BLaER1 treated with 17β-estradiol and CSF1 and Interleukin-3, amounts not matched to agents 10 nM and 100 nM (cell line): Measurements from ENCODE around the gene RIN2.

Experiments
- H3K27ac ChIP-seq, 11 experiments: shearing (Covaris generic); formaldehyde crosslinking; 2 replicates each; pipeline ENCODE4 v1.8.1; 2022
- H3K27me3 ChIP-seq, 11 experiments: shearing (Covaris generic); formaldehyde crosslinking; 2 replicates each; pipeline ENCODE4 v1.8.1; 2022
- H3K36me3 ChIP-seq, 11 experiments: shearing (Covaris generic); formaldehyde crosslinking; 2 replicates each; pipeline ENCODE4 v1.8.1; 2022
- H3K4me1 ChIP-seq, 10 experiments: shearing (Covaris generic); formaldehyde crosslinking; 2 replicates each; pipeline ENCODE4 v1.8.1; 2022
- H3K4me2 ChIP-seq, 11 experiments: shearing (Covaris generic); formaldehyde crosslinking; 2 replicates each; pipeline ENCODE4 v1.8.1; 2022
- H3K4me3 ChIP-seq, 10 experiments: shearing (Covaris generic); formaldehyde crosslinking; 2 replicates each; pipeline ENCODE4 v1.8.1; 2022
- H3K9ac ChIP-seq, 11 experiments: shearing (Covaris generic); formaldehyde crosslinking; 2 replicates each; pipeline ENCODE4 v1.8.1; 2022
- H3K9me3 ChIP-seq, 11 experiments: shearing (Covaris generic); formaldehyde crosslinking; replicated peaks in 1 of 11; 2 replicates each; pipeline ENCODE4 v1.8.1; 2022
- H4K20me1 ChIP-seq, 11 experiments: shearing (Covaris generic); formaldehyde crosslinking; 2 replicates each; pipeline ENCODE4 v1.8.1; 2022
- Cebpa-rat ChIP-seq, 11 experiments: shearing (Covaris generic); IDR thresholded peaks; 2 replicates each; pipeline ENCODE4 v1.8.1; 2022

RIN2 gene

DNA sequence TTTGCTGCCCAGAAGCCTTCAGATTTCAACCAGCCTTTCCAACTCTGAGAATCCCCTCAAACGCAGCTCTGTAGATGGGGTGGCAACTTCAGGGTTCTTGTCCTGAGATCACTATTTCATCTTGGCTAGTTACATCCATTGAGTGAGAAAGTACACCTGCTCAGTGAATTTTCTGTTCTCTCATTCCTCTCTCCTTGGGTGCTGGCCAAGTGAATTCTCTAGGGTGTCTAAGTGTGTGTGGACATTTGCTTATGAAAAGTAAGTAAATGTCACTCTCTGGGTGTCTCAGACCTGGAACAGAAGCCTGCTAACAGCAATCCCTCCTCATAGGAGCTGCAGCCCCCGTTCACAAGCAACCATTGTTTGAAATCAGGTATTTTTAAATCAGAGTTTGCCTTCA lies 3.8 kb downstream of the RIN2 start:
- Histone ChIP-seq H3K4me3 (no peak overlapping the region), H3K9me3 (no peaks in the 10 kb centered on the region), H3K36me3 (peaks cover 0 to 7% (median 0%) of the 10 kb centered on the region in 11 experiments; a peak in 2 of 22 replicates), H3K9ac (no peak overlapping the region), H3K27me3 (no peaks in the 10 kb centered on the region), H3K4me2 (peak overlapping the region in 9 of 11 experiments; percentile 2 to 100 (median 58); a peak in 10 of 22 replicates), H3K4me1 (peaks cover 37 to 51% (median 44%) of the 10 kb centered on the region in 10 experiments), H4K20me1 (peaks cover 0 to 63% (median 0%) of the 10 kb centered on the region in 11 experiments; a peak in 5 of 22 replicates), H3K27ac (0 out of 22 replicates have a peak overlapping the region, but pooled peaks of 1 of the 11 experiments have one; percentile 10)
- no peak for TF ChIP-seq Cebpa-rat (IDR thresholded peaks at IDR 0.05)

GRCh38 chr20:19764207-19764606 lies 6.1 kb downstream of the RIN2 start:
- Histone ChIP-seq H3K4me3 (no peak overlapping the region), H3K36me3 (peaks cover 0 to 12% (median 0%) of the 10 kb centered on the region in 11 experiments; a peak in 2 of 22 replicates), H3K27ac (no peak overlapping the region), H4K20me1 (peaks cover 0 to 86% (median 6%) of the 10 kb centered on the region in 11 experiments; a peak in 6 of 22 replicates), H3K4me1 (peaks cover 22 to 45% (median 34%) of the 10 kb centered on the region in 10 experiments), H3K27me3 (no peaks in the 10 kb centered on the region), H3K9me3 (no peaks in the 10 kb centered on the region), H3K4me2 (peak overlapping the region in 3 of 11 experiments; percentile 4 to 27 (median 16); a peak in 1 of 22 replicates), H3K9ac (no peak overlapping the region)
- no peak for TF ChIP-seq Cebpa-rat (IDR thresholded peaks at IDR 0.05)

DNA sequence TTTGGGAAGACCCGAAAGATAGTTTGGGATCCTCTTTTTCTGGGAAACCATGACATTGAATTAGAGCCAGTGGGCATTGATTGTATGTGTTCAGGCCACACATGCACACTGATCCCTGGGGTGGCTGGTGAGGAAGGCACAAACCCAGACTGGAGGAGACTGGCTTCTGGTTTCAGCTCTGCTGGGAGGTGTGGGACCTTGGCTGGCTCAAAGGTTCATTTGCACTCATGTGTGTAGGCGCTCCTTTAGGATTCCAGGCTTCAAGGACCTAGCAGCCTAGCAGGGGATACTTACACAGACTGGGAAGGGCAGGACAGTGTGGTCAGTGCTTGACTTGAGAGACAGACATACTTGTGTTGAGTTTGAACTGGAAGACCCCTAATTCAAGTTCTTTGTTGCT lies 7.2 kb downstream of the RIN2 start:
- H3K4me3 ChIP-seq: no peak overlapping the region
- H3K27me3 ChIP-seq: no peaks in the 10 kb centered on the region
- no peak overlapping the region for H3K4me2 ChIP-seq
- H3K27ac ChIP-seq: no peak overlapping the region
- no peak overlapping the region for H3K9ac ChIP-seq
- no peaks in the 10 kb centered on the region for H3K9me3 ChIP-seq
- peaks cover 0 to 16% (median 0%) of the 10 kb centered on the region in 11 experiments; a peak in 2 of 22 replicates for H3K36me3 ChIP-seq
- H4K20me1 ChIP-seq: peaks cover 0 to 79% (median 6%) of the 10 kb centered on the region in 11 experiments; a peak in 6 of 22 replicates
- no peak for TF ChIP-seq Cebpa-rat (IDR thresholded peaks at IDR 0.05)
- H3K4me1 ChIP-seq: peaks cover 12 to 37% (median 25%) of the 10 kb centered on the region in 10 experiments; a peak in 19 of 20 replicates

- Histone ChIP-seq H3K27ac (no peak overlapping the region), H3K4me1 (peaks cover 9 to 32% (median 20%) of the 10 kb centered on the region in 10 experiments; a peak in 19 of 20 replicates)
- TF ChIP-seq Cebpa-rat (IDR thresholded peaks at IDR 0.05): no peak
These were observed 7.9 kb downstream of the RIN2 start for GRCh38 chr20:19765913-19766312.

GRCh38 chr20:19767070-19767469 lies 9.0 kb downstream of the RIN2 start:
- Histone ChIP-seq H3K4me2 (no peak overlapping the region), H3K27me3 (no peaks in the 10 kb centered on the region), H3K36me3 (peaks cover 0 to 16% (median 0%) of the 10 kb centered on the region in 11 experiments; a peak in 2 of 22 replicates), H3K9ac (no peak overlapping the region), H3K4me1 (peaks cover 3 to 32% (median 11%) of the 10 kb centered on the region in 10 experiments; a peak in 18 of 20 replicates), H4K20me1 (peaks cover 0 to 77% (median 6%) of the 10 kb centered on the region in 11 experiments; a peak in 5 of 22 replicates), H3K27ac (no peak overlapping the region), H3K4me3 (no peak overlapping the region), H3K9me3 (no peaks in the 10 kb centered on the region)
- no peak for TF ChIP-seq Cebpa-rat (IDR thresholded peaks at IDR 0.05)

More at GRCh38 chr20:19765913-19766312, 7.9 kb downstream of the RIN2 start:
- H4K20me1 ChIP-seq: peaks cover 0 to 73% (median 6%) of the 10 kb centered on the region in 11 experiments; a peak in 6 of 22 replicates
- H3K4me2 ChIP-seq: no peak overlapping the region
- H3K36me3 ChIP-seq: peaks cover 0 to 16% (median 0%) of the 10 kb centered on the region in 11 experiments; a peak in 2 of 22 replicates
- no peak overlapping the region for H3K9ac ChIP-seq
- no peaks in the 10 kb centered on the region for H3K9me3 ChIP-seq
- H3K4me3 ChIP-seq: no peak overlapping the region
- H3K27me3 ChIP-seq: no peaks in the 10 kb centered on the region

DNA sequence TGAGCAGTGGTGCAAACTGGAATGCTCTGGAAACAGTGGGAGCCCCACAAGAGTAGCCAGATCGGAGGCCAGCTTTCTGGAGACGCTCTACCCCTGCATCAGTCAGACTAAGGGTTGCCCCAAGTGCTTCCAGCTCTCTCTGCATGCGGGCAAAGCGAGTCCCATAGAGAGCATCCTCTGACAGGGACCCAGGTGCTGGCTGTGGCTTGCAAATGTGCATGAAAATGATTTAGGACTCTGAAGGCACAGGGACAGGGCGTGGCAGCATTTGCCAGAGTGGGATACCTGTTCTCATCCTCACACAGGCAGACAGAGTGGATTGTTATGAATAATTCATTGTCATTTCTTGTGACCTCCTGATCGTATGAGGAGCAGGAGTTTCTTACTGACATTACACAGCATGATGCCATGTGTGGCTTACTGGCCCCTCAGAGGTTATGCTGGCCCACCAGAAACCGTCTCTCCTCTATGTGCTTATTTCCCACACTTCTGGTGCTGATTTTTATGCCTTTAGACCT lies 10.3 kb downstream of the RIN2 start:
- H3K27ac ChIP-seq: no peak overlapping the region
- no peak overlapping the region for H3K4me3 ChIP-seq
- H3K36me3 ChIP-seq: peaks cover 0 to 23% (median 0%) of the 10 kb centered on the region in 11 experiments; a peak in 4 of 22 replicates
- H3K9me3 ChIP-seq: no peaks in the 10 kb centered on the region
- no peak overlapping the region for H3K4me2 ChIP-seq
- TF ChIP-seq Cebpa-rat (IDR thresholded peaks at IDR 0.05): no peak
- H4K20me1 ChIP-seq: peaks cover 0 to 81% (median 6%) of the 10 kb centered on the region in 11 experiments; a peak in 5 of 22 replicates
- H3K27me3 ChIP-seq: no peaks in the 10 kb centered on the region
- no peak overlapping the region for H3K9ac ChIP-seq
- H3K4me1 ChIP-seq: peaks cover 0 to 33% (median 10%) of the 10 kb centered on the region in 10 experiments; a peak in 12 of 20 replicates

DNA sequence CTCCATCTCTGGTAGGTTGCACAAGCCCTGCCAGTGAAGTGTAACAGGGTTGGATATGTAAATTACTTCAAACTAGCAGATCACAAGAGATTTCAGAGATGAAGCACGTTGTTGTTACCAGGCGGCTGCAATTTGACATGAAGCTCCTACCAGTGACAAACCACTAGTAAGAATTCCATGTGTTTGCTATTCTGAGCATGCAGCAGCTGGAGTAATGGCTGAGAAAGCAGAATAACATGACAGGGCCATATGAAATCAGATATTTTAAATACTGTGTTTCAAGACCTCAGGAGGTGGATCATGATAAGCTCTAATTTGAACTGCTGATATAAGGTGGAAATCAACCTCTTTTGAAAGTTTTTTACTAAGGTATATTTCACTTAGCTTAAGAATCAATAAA lies 11.4 kb downstream of the RIN2 start:
- Histone ChIP-seq H3K36me3 (peaks cover 0 to 24% (median 0%) of the 10 kb centered on the region in 11 experiments; a peak in 4 of 22 replicates), H3K9ac (no peak overlapping the region), H3K9me3 (no peaks in the 10 kb centered on the region), H4K20me1 (peaks cover 0 to 71% (median 6%) of the 10 kb centered on the region in 11 experiments; a peak in 5 of 22 replicates), H3K27ac (no peak overlapping the region), H3K4me1 (peaks cover 0 to 26% (median 10%) of the 10 kb centered on the region in 10 experiments; a peak in 12 of 20 replicates), H3K4me2 (peak overlapping the region in 4 of 11 experiments; percentile 2 to 36 (median 18); a peak in 4 of 22 replicates), H3K27me3 (no peaks in the 10 kb centered on the region), H3K4me3 (no peak overlapping the region)
- TF ChIP-seq Cebpa-rat (IDR thresholded peaks at IDR 0.05): no peak

- Histone ChIP-seq H3K9ac (no peak overlapping the region), H3K4me1 (peaks cover 0 to 26% (median 10%) of the 10 kb centered on the region in 10 experiments; a peak in 12 of 20 replicates), H3K4me2 (no peak overlapping the region), H3K27ac (no peak overlapping the region), H3K4me3 (no peak overlapping the region), H3K27me3 (no peaks in the 10 kb centered on the region), H3K9me3 (no peaks in the 10 kb centered on the region), H3K36me3 (peaks cover 0 to 24% (median 0%) of the 10 kb centered on the region in 11 experiments; a peak in 4 of 22 replicates), H4K20me1 (peaks cover 0 to 62% (median 6%) of the 10 kb centered on the region in 11 experiments; a peak in 5 of 22 replicates)
- TF ChIP-seq Cebpa-rat (IDR thresholded peaks at IDR 0.05): no peak
These were observed 12.3 kb downstream of the RIN2 start for GRCh38 chr20:19770375-19770774.

DNA sequence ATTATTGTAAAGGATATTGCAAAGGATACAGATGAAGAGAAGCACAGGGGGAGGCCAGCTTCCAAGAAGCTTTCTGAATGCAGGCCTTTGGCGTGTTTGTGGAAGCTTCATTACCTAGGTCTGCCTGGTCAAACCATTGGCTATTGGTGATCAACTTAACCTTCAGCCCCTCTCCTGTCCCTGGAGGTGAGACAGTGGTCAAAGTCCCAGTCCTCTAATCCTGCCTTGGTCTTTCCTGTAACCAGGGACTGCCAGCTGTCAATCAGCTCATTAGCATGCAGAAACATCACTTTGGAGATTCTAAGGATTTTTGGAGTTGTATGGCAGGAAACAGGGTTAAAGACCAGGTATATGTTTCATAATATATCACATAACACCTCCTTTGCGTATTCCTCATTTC lies 13.0 kb downstream of the RIN2 start:
- Histone ChIP-seq H3K9me3 (no peaks in the 10 kb centered on the region), H3K4me2 (peak overlapping the region in 4 of 11 experiments; percentile 14 to 42 (median 24); a peak in 3 of 22 replicates), H3K4me1 (peaks cover 0 to 26% (median 10%) of the 10 kb centered on the region in 10 experiments; a peak in 12 of 20 replicates)

More for the DNA sequence above, 13.0 kb downstream of the RIN2 start:
- Histone ChIP-seq H3K9ac (no peak overlapping the region), H4K20me1 (peaks cover 0 to 57% (median 6%) of the 10 kb centered on the region in 11 experiments; a peak in 5 of 22 replicates), H3K27ac (no peak overlapping the region), H3K36me3 (peaks cover 0 to 24% (median 0%) of the 10 kb centered on the region in 11 experiments; a peak in 4 of 22 replicates), H3K4me3 (no peak overlapping the region), H3K27me3 (no peaks in the 10 kb centered on the region)
- no peak for TF ChIP-seq Cebpa-rat (IDR thresholded peaks at IDR 0.05)
